H54 (cell line): ENCODE data around the gene LZTFL1.

Source experiments
- DNase-seq: peaks from one replicate; pipeline ENCODE4 v3.0.0; 2011; ENCODE audit warnings: low spot score, mixed read lengths; ENCODE audit not compliant: insufficient read length
- FAIRE-seq: peaks from 3 replicates; lab custom pipeline; 2011; peaks lifted over from hg19 to GRCh38; lab: Jason Lieb, UNC
- POLR2A ChIP-seq: IDR thresholded peaks from 2 replicates; pipeline ENCODE4 v1.6.1; 2011; ENCODE audit warnings: low read depth, mild to moderate bottlenecking, low read length

LZTFL1 gene

DNA sequence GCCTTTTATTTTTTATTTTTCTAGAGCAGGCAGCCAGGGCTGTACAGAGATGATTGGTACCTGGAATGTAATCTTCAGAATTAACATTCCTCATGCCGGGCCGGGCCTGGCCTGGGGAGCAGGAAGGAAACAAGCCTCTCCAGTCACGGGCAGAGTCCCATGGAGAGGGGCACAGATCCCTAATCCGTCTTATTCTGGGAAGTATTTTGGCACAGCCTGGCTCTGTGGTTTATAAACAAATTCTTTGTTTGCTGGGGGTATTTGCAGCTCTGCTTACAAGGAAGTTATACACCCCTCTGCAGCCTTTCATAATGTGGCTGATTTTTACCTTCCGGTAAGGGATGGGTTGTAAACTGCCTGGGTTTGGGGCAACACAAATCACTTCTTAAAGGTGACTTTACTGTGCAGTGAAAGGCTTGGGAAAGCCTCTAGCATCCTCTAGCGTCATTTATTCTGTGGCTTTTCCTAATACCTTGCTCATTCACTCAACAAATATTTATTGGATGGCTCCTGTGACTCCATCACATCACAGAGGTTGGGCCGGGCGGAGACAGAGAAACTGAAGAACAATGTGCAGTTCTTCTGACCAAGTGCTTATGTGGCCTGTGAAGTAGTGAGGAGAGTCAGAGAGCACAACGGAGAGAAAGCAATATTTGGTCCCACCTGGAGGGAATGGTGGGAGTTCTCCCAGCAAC, 48.3 kb downstream of the LZTFL1 start:
- TF ChIP-seq POLR2A = no peak
- DNase-seq (no peak), FAIRE-seq (no peak)

DNA sequence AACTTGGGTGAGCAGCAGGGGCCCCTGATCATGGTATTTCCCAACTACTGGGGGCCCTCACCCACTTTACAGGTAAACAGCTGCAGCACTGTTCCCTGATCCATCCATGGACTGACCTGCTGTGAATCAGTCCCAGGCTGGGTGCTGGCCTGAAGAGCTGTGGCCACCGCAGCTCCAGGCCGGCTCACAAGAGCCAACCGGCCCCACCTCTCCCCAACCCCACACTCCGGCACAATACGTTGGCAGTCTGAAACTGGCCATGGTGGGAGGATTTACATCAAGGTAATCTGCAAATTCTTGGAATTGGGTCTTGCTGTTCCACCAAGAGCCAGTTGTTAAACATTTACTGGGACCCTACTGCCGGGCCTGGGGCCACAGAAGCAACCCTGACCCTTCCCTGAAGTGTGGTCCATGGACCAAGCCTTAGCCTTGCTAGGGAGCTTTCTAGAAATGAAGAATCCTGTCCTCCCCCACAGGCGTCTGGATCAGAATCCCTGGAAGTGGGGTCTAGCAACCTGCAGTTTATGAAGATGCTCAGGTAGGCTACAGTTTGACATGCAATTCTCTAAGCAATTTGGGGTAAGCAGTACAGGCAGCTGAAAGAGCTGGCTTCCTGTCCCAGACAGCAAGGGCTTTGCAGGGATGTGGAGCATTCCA, 49.3 kb downstream of the LZTFL1 start:
- DNase-seq = no peak
- no peak for FAIRE-seq
- TF ChIP-seq POLR2A = no peak

DNA sequence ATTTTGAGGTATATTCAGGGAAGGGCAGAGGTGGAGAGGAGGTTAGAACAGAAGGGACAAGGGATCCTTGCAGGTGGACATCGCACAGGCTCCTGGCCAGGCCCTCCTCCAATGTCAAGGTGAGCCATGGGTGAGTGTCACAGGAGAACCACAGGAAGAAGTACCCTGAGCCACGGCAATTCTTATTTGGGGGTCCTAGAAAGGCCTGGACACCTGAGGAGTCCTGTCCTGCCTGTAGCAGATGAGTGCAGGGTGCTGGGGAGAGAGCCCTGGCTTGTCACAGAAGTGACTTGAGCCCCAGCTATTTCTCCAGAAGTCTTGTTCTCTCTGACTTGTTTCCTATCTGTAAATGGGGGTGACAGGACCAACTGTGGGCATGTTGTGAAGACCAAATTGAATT, 49.9 kb downstream of the LZTFL1 start:
- no peak for TF ChIP-seq POLR2A
- DNase-seq = no peak
- no peak for FAIRE-seq

GRCh38 chr3:45790596-45790995, 51.3 kb downstream of the LZTFL1 start:
- no peak for DNase-seq
- no peak for TF ChIP-seq POLR2A
- no peak for FAIRE-seq

- no peak for FAIRE-seq
- DNase-seq = no peak
- no peak for TF ChIP-seq POLR2A
Observed at GRCh38 chr3:45789235-45789812, 52.6 kb downstream of the LZTFL1 start.

- TF ChIP-seq POLR2A = no peak
- FAIRE-seq (no peak), DNase-seq (no peak)
Observed at GRCh38 chr3:45787551-45787950, 54.4 kb downstream of the LZTFL1 start.

DNA sequence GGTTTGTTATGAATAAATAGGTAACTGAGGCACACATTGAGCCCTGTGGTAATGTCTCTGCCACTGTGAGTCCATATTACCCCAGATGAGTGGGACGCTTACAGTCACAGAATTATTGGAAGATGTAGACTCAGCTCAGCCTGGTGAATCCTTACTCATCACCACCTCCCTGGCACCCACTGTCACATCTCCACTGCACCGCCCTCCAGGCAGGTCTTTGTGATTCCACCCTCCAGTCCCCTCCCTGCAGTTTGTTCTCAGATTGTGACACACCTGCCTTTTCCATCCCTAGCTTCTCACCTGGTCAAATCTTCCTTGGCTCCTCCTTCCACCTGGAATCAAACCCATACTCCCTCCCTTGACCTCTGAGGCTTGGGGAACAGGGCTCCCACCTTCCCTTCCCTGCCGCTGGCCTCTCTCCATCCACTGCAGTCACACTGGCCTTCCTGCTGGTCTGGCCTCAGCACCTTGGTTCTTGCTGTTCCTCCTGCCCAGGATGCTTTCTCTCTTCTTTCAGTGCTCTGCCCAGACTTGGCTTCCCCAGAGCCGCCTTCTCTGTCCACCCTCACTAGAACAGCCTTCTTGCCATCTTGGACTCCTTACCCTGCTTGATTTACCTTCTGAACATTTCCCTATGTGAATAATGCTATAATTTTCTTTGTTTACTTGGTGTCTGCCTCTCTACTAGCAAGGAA, 55.0 kb downstream of the LZTFL1 start:
- FAIRE-seq (no peak), DNase-seq (no peak)
- TF ChIP-seq POLR2A = no peak

DNA sequence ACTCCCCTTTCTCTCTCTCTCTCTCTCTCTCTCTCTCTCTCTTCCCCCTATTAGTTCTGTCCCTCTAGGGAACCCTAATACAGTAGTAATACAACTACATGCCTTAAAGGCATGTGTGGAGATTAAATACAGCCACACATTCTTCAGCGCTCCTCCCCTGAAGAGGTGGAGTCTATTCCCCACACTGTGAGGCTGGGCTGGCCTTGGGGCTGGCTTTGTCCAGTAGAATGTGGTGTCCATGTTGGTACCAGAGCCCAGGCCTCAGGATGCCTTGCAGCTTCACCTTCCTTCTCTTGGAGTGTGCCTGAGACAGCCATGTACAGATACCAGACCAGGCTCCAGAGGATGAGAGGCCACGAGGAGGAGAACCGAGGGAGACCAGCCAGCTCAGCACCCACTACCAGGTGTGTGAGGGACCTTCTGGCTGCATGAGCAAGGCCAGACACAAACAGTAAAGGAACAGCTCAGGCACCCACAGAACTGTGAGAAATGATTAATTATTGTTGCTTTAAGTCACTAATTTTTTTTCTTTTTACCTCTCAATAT, 56.2 kb downstream of the LZTFL1 start:
- FAIRE-seq (no peak), DNase-seq (no peak)
- TF ChIP-seq POLR2A = no peak

DNA sequence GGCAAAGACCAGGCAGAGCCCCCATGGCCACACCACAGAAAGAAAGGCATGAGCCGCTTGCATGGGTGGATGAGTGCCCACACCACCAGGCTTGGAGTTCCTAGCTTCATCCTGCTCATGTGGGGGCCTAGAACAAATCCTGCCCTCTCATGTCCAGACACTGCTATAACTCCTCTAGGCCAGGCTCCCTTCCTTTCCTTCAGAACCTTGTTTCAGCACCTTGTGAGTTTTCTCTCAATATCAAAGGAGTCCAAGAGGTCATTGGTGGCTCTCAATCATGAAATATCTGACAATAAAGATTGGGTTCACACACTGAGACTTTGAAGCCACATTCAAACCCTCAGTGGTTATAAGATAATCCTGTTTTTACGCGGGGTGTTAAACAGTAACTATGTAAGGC, 58.3 kb downstream of the LZTFL1 start:
- FAIRE-seq (no peak), DNase-seq (no peak)
- TF ChIP-seq POLR2A = no peak

DNA sequence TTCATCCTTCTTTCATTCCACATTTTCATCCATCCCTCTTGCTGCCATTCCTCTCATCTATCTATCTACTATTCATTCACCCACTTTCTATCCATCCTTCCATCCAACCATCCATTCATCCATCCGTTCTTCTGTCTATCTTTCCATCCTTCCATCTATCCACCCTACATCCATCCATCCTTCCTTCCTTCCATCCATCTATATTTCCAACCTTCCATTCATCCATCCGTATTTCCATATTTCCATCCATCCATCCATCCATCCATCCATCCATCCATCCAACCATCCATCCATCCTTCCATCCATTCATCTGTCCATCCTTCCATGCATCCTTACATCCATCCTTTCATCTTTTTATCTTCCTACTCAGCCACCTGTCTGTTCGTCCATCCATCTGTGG, 59.5 kb downstream of the LZTFL1 start:
- DNase-seq (no peak), FAIRE-seq (no peak)
- TF ChIP-seq POLR2A = no peak

DNA sequence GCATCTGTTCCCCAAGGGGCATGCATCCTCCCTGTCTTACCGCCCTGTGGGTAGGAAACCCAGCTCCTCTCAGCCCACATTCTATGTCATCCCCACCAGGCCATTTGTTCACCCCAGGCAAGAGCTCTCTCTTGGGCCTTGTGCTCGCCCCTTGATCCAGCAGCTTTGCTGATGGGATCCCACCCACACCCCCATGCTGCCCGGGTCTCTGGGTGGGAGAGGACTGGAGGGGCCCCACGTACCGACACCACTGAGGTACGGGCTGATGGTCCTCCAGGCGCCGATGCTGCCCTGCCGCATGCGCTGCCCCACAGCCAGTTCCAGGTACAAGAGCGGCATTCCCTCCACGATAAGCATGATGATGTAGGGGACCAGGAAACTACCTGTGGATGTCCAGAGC, 60.1 kb downstream of the LZTFL1 start:
- DNase-seq (no peak), FAIRE-seq (no peak)
- TF ChIP-seq POLR2A = no peak

GRCh38 chr3:45781271-45781670, 60.6 kb downstream of the LZTFL1 start:
- DNase-seq (no peak), FAIRE-seq (no peak)
- no peak for TF ChIP-seq POLR2A

DNA sequence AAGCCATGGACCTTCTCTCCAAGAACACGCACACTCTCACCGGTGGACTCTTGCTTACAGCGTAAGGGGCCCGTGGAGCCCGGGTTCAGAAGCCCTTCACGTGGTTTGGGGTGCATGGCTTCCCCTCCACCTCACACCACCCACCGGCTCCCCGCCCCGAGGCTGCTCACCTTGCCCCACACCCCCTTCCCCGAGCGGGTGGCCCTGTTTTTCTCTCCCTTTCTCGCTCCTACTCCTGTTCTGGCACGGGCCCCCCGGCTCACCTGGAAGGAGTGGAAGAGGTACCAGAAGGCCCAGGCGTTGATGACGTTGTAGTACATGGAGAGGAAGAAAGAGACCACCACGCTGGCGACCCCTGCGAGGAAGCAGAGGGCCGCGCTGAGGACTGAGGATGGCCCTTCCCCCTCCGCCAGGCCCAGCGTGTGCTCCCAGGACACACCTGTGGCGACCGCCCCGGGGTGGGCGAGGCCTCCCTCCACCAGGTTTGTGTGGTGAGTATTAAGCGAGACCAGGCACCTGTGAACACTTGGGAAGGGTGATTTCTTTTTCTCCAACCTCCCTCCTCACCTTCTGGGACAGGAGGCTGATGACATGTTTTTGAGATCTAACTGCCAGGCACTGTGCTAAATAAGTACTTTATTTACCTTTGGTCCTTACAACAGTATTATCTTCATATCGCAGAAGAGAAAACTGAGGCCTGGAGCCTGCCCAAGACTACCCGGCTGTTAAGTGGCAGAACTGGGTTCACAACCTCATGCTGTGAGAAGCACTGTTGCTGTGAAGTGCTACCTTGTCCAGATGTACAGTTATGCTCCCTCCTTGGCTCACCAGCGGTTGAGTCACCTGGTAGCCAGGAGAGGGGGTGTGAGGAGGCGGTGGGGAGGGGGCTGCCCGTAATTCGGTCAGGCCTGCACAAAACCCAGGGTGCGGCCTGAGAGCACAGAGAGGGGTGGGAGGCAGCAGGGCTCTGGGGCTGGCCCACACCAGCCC, 61.9 kb downstream of the LZTFL1 start:
- DNase-seq = no peak
- no peak for FAIRE-seq
- TF ChIP-seq POLR2A = no peak
